ENCODE measurements around the gene PPFIA1.

- no peak for TF ChIP-seq CTCF (conservative IDR thresholded peaks at IDR 0.05)
- no peak for TF ChIP-seq EZH2 (IDR thresholded peaks at IDR 0.05; ENCODE audit: low read depth)
These were observed 31.9 kb downstream of the PPFIA1 start for GRCh38 chr11:70302419-70302752.
